ENCODE measurements around the gene REM2.

GRCh38 chr14:22842211-22843122 is 40.6 kb upstream of the REM2 start:
- TF ChIP-seq, protein P1, sequence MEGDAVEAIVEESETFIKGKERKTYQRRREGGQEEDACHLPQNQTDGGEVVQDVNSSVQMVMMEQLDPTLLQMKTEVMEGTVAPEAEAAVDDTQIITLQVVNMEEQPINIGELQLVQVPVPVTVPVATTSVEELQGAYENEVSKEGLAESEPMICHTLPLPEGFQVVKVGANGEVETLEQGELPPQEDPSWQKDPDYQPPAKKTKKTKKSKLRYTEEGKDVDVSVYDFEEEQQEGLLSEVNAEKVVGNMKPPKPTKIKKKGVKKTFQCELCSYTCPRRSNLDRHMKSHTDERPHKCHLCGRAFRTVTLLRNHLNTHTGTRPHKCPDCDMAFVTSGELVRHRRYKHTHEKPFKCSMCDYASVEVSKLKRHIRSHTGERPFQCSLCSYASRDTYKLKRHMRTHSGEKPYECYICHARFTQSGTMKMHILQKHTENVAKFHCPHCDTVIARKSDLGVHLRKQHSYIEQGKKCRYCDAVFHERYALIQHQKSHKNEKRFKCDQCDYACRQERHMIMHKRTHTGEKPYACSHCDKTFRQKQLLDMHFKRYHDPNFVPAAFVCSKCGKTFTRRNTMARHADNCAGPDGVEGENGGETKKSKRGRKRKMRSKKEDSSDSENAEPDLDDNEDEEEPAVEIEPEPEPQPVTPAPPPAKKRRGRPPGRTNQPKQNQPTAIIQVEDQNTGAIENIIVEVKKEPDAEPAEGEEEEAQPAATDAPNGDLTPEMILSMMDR (conservative IDR thresholded peaks at IDR 0.05; ENCODE audit: low read depth, low read length): no peak
- TF ChIP-seq EZH2 (IDR thresholded peaks at IDR 0.05; ENCODE audit: low read length, unreplicated experiment): no peak
